ENCODE data around the gene RASA2. TPM values are rescaled to one million over a fixed set of nuclear protein-coding genes. Genes with fewer than 3 reads are reported as not detected.

RASA2 gene
- total RNA-seq, 1 experiment from 2014 or later = 14.5 TPM

- CTCF ChIA-PET = no interaction called here
- no peak for DNase-seq (ENCODE audit: low read depth, low spot score)
These were observed 27.6 kb downstream of the RASA2 start for GRCh38 chr3:141514382-141514781.

GRCh38 chr3:141519587-141519986, 32.8 kb downstream of the RASA2 start:
- in situ Hi-C loops (cut with HindIII; ENCODE audit: low pct_unique_long_range_greater_than_20kb, low sequenced_read_pairs) = no loop called here
- H3K4me1 ChIP-seq (ENCODE audit: control insufficient read depth, insufficient read depth, low read length) = no peaks in the 10 kb centered on the region
- CTCF ChIA-PET = interaction anchor here (0.6 kb wide), 1 partner anchor 180 kb away, joined by 3 read pairs; no protein-coding TSS in a partner anchor
- TF ChIP-seq POLR2AphosphoS5 (IDR thresholded peaks at IDR 0.05; ENCODE audit: low read depth, low read length) = no peak
- no peak for TF ChIP-seq REST (IDR thresholded peaks at IDR 0.05; ENCODE audit: insufficient read depth in 1 of 2, low read depth in 2 of 2, low read length in 1 of 2)
- TF ChIP-seq TCF7L2 (IDR thresholded peaks at IDR 0.05; ENCODE audit: low read depth, low read length) = no peak
- TF ChIP-seq SIN3A (IDR thresholded peaks at IDR 0.05; ENCODE audit: borderline replicate concordance, insufficient read depth, low read depth, low read length) = no peak
- no peak for TF ChIP-seq CTCF (IDR thresholded peaks at IDR 0.05)
- ATAC-seq (no peak), DNase-seq (ENCODE audit: low read depth, low spot score) (no peak)
- H3K36me3 ChIP-seq (ENCODE audit: control insufficient read depth, insufficient read depth, low read length) = peaks cover 3% of the 10 kb centered on the region
- no TSS peak for BruUV-seq (replicated peaks)
- H3K9me3 ChIP-seq (ENCODE audit: control insufficient read depth, insufficient read depth, low read depth, low read length) = no peaks in the 10 kb centered on the region
- POLR2A ChIA-PET = no interaction called here
- H3K4me3 ChIP-seq (ENCODE audit: low read depth in 2 of 2, low read length in 2 of 2) = no peak overlapping the region
- H3K27me3 ChIP-seq (ENCODE audit: control insufficient read depth, insufficient read depth, low read length) = no peaks in the 10 kb centered on the region
- intact Hi-C loops (cut with micrococcal nuclease; ENCODE audit: unreplicated experiment) = no loop called here
- no peak overlapping the region for H3K27ac ChIP-seq (ENCODE audit: low read length)

More at GRCh38 chr3:141514382-141514781, 27.6 kb downstream of the RASA2 start:
- no TSS peak for BruUV-seq (replicated peaks)
- no peak overlapping the region for H3K4me3 ChIP-seq (ENCODE audit: low read depth in 2 of 2, low read length in 2 of 2)
- no peaks in the 10 kb centered on the region for H3K4me1 ChIP-seq (ENCODE audit: control insufficient read depth, insufficient read depth, low read length)
- intact Hi-C loops (cut with micrococcal nuclease; ENCODE audit: unreplicated experiment) (no loop called here), in situ Hi-C loops (cut with HindIII; ENCODE audit: low pct_unique_long_range_greater_than_20kb, low sequenced_read_pairs) (no loop called here)
- POLR2A ChIA-PET = interaction anchor here (0.7 kb wide), 1 partner anchor 11 kb away, joined by 3 read pairs; no protein-coding TSS in a partner anchor
- no peak overlapping the region for H3K27ac ChIP-seq (ENCODE audit: low read length)
- ATAC-seq = no peak
- H3K36me3 ChIP-seq (ENCODE audit: control insufficient read depth, insufficient read depth, low read length) = peaks cover 3% of the 10 kb centered on the region
- H3K9me3 ChIP-seq (ENCODE audit: control insufficient read depth, insufficient read depth, low read depth, low read length) = no peaks in the 10 kb centered on the region
- no peak for TF ChIP-seq POLR2AphosphoS5 (IDR thresholded peaks at IDR 0.05; ENCODE audit: low read depth, low read length)
- no peak for TF ChIP-seq REST (IDR thresholded peaks at IDR 0.05; ENCODE audit: insufficient read depth in 1 of 2, low read depth in 2 of 2, low read length in 1 of 2)
- TF ChIP-seq CTCF (IDR thresholded peaks at IDR 0.05) = no peak
- no peak for TF ChIP-seq SIN3A (IDR thresholded peaks at IDR 0.05; ENCODE audit: borderline replicate concordance, insufficient read depth, low read depth, low read length)
- TF ChIP-seq TCF7L2 (IDR thresholded peaks at IDR 0.05; ENCODE audit: low read depth, low read length) = no peak
- H3K27me3 ChIP-seq (ENCODE audit: control insufficient read depth, insufficient read depth, low read length) = no peaks in the 10 kb centered on the region
